K562 (cell line): ENCODE data around the gene UTP15. TPM values are rescaled to one million over a fixed set of nuclear protein-coding genes. Genes with fewer than 3 reads are reported as not detected.

Experiments
- ATAC-seq: fragments of 200-7000 bp; cut with Tn5 transposase; 3 replicates; pipeline ENCODE4 v1.9.1; 2020; ENCODE audit warnings: moderate library complexity
- BruUV-seq: library from RNA; stranded (reverse); fragments of 400-500 nt; replicated peaks from 2 replicates; lab custom pipeline; 2021; lab: Mats Ljungman, UMichigan
- CTCF ChIA-PET: fragments of 300-600 bp; formaldehyde crosslinking; extraction: SDS; loops from one replicate; lab custom pipeline; 2021; ENCODE audit warnings: low intra/inter-chr PET ratio; lab: Yijun Ruan, JAX
- POLR2A ChIA-PET: fragments of 300-600, 350-650 bp; sonication (Branson Sonifier 250); formaldehyde crosslinking; extraction: SDS; loops from one replicate; lab custom pipeline; 2021; ENCODE audit warnings: antibody characterized with exemption, inconsistent platforms; lab: Yijun Ruan, JAX
- DNase-seq, 4 experiments: peaks; one replicate each; pipeline versions ENCODE4 v3.0.0 to v3.0.0-alpha.2; 2011 to 2018; ENCODE audit warnings: low spot score in 3 of 4, mixed read lengths in 3 of 4; ENCODE audit errors: extremely low read depth in 1 of 4
- FAIRE-seq: peaks from 2 replicates; lab custom pipeline; 2011; peaks lifted over from hg19 to GRCh38; lab: Jason Lieb, UNC
- H2AFZ ChIP-seq: 2 replicates; pipeline ENCODE4 v1.6.0; 2011; ENCODE audit warnings: low read depth, low read length, control low read depth, inconsistent platforms
- H3K27ac ChIP-seq: fragments of 200-600 bp; 3 replicates; pipeline ENCODE4 v1.8.0; 2011; ENCODE audit warnings: low read depth, mild to moderate bottlenecking, control low read depth, inconsistent platforms, low read length, moderate library complexity, mixed read lengths; ENCODE audit errors: extremely low read depth
- H3K27me3 ChIP-seq, 2 experiments: fragments of 300-600 bp in 1 of 2; 2 replicates in 1 of 2; 3 replicates in 1 of 2; pipeline versions ENCODE4 v1.6.0 to v1.8.0; 2011; ENCODE audit warnings: inconsistent platforms in 2 of 2, low read length in 2 of 2, mild to moderate bottlenecking in 1 of 2, mixed read lengths in 1 of 2, moderate library complexity in 1 of 2; ENCODE audit not compliant: control insufficient read depth in 2 of 2, insufficient read depth in 2 of 2
- H3K36me3 ChIP-seq: fragments of 300-600 bp; 3 replicates; pipeline ENCODE4 v1.8.0; 2011; ENCODE audit warnings: mild to moderate bottlenecking, low read length, inconsistent platforms; ENCODE audit not compliant: control insufficient read depth, insufficient read depth
- H3K4me1 ChIP-seq, 2 experiments: fragments of 200-600 bp in 1 of 2; replicated peaks in 1 of 2; 2 replicates in 1 of 2; 3 replicates in 1 of 2; pipeline versions ENCODE4 v1.5.1 to v1.8.0; 2011; ENCODE audit warnings: inconsistent platforms in 2 of 2, low read length in 2 of 2, mild to moderate bottlenecking in 1 of 2, mixed read lengths in 1 of 2, moderate library complexity in 1 of 2; ENCODE audit not compliant: control insufficient read depth in 2 of 2, insufficient read depth in 2 of 2
- H3K4me2 ChIP-seq: 2 replicates; pipeline ENCODE4 v1.6.1; 2011; ENCODE audit warnings: low read length, control low read depth, inconsistent platforms, mixed read lengths; ENCODE audit not compliant: insufficient read depth
- H3K4me3 ChIP-seq: fragments of 200-600 bp; sonication (generic), shearing (Covaris generic); 2 replicates; pipeline ENCODE4 v1.5.1; 2016; ENCODE audit warnings: control low read depth, inconsistent platforms
- H3K79me2 ChIP-seq: fragments of 200-600 bp; 3 replicates; pipeline ENCODE4 v1.8.0; 2011; ENCODE audit warnings: low read length, inconsistent platforms; ENCODE audit not compliant: control insufficient read depth, insufficient read depth
- H3K9ac ChIP-seq, 2 experiments: 2 replicates each; pipeline versions ENCODE4 v1.6.0 to v1.6.1; 2011; ENCODE audit warnings: low read depth in 2 of 2, low read length in 2 of 2, control low read depth in 1 of 2, inconsistent platforms in 1 of 2, mild to moderate bottlenecking in 1 of 2, mixed read lengths in 1 of 2; ENCODE audit not compliant: insufficient read depth in 1 of 2
- H3K9me1 ChIP-seq: one replicate; pipeline ENCODE4 v1.6.0; 2011; ENCODE audit warnings: inconsistent platforms, mild to moderate bottlenecking, low read length, moderate library complexity; ENCODE audit not compliant: control insufficient read depth, insufficient read depth
- H3K9me3 ChIP-seq: replicated peaks from 2 replicates; pipeline ENCODE4 v1.5.1; 2011; ENCODE audit warnings: low read depth, low read length, inconsistent platforms; ENCODE audit not compliant: control insufficient read depth, insufficient read depth
- H4K20me1 ChIP-seq: replicated peaks from 2 replicates; pipeline ENCODE4 v1.6.1; 2011; ENCODE audit warnings: low read length, inconsistent platforms, mixed read lengths; ENCODE audit not compliant: control insufficient read depth, insufficient read depth
- CBFA2T2 ChIP-seq: fragments of 450-650 bp; conservative IDR thresholded peaks from 2 replicates; pipeline ENCODE4 v1.6.1; 2017; ENCODE audit warnings: mild to moderate bottlenecking
- ELF4 ChIP-seq: fragments of 450-650 bp; formaldehyde crosslinking; IDR thresholded peaks from 2 replicates; pipeline ENCODE4 v1.4.0; 2022; ENCODE audit warnings: missing genetic modification characterization
- MECOM ChIP-seq: fragments of 250-450 bp; sonication (Bioruptor Pico); IDR thresholded peaks from 2 replicates; pipeline ENCODE4 v1.8.0; 2022; ENCODE audit warnings: inconsistent platforms
- NFATC3 ChIP-seq: fragments of 450-650 bp; IDR thresholded peaks from 2 replicates; pipeline ENCODE4 v1.6.1; 2017; ENCODE audit warnings: mild to moderate bottlenecking
- NFIC ChIP-seq: fragments of 450-650 bp; IDR thresholded peaks from 2 replicates; pipeline ENCODE4 v1.6.1; 2017; ENCODE audit warnings: mild to moderate bottlenecking, inconsistent platforms
- NR3C1 ChIP-seq: sonication (generic); formaldehyde crosslinking; IDR thresholded peaks from 2 replicates; pipeline ENCODE4 v1.8.1; 2022; ENCODE audit warnings: missing genetic modification reagents
- POLR2H ChIP-seq: IDR thresholded peaks from 2 replicates; pipeline ENCODE4 v1.6.1; 2016; ENCODE audit warnings: missing genetic modification characterization, low read depth, mild to moderate bottlenecking, control low read depth, missing compliant biosample characterization, moderate library complexity
- POLR3A ChIP-seq: IDR thresholded peaks from 2 replicates; pipeline ENCODE4 v1.6.1; 2011; ENCODE audit warnings: borderline replicate concordance, mild to moderate bottlenecking, moderate library complexity; ENCODE audit not compliant: insufficient read length, insufficient read depth; ENCODE audit errors: extremely low read depth
- PYGO2 ChIP-seq: fragments of 450-650 bp; IDR thresholded peaks from 2 replicates; pipeline ENCODE4 v1.6.1; 2016; ENCODE audit warnings: mild to moderate bottlenecking, missing genetic modification characterization, moderate library complexity, missing compliant biosample characterization
- RAD51 ChIP-seq: fragments of 450-650 bp; IDR thresholded peaks from 2 replicates; pipeline ENCODE4 v1.7.1; 2016; ENCODE audit warnings: low read depth, mild to moderate bottlenecking, borderline replicate concordance
- TRIM24 ChIP-seq, 2 experiments: fragments of 450-650 bp; IDR thresholded peaks; 2 replicates each; pipeline ENCODE4 v1.6.1; 2016
- WGBS: fragments of 100-300 bp; shearing (Covaris generic); methylation state at CpG from one replicate; pipeline ENCODE4 v1.1.6; 2016; ENCODE audit warnings: low coverage, mixed read lengths; ENCODE audit not compliant: insufficient coverage; ENCODE audit errors: missing lambda C conversion rate; 5-methylcytosine and 5-hydroxymethylcytosine counted together
- in situ Hi-C: fragments of 300-500 bp; cut with MboI; formaldehyde crosslinking; loops from 4 replicates; pipeline ENCODE4 v1.15.0; 2018; ENCODE audit warnings: inconsistent platforms, mixed read lengths
- intact Hi-C: fragments of 100-400 bp; cut with micrococcal nuclease; formaldehyde crosslinking; loops from 2 replicates; pipeline ENCODE4 v1.14.2; 2022
- polyA plus RNA-seq, 8 experiments: library from polyadenylated mRNA; depleted of rRNA in 4 of 8; stranded (reverse) in 5 of 8; unstranded in 3 of 8; fragments of >200 nt; fragmentation: Nextera tagmentation in 2 of 8; fragmentation: Illumina TruSeq in 1 of 8; extraction: Ambion mirVana in 2 of 8; extraction: Trizol in 1 of 8; gene quantifications; 2 replicates each; pipeline versions ENCODE4 v1.2.1 to v1.2.3, GENCODE V29; 2011 to 2014; ENCODE audit warnings: inconsistent platforms in 1 of 8, missing spikeins in 1 of 8
- total RNA-seq, 7 experiments: library from RNA; depleted of rRNA in 6 of 7; stranded (reverse); fragments of >200 nt in 6 of 7; fragmentation: Illumina TruSeq in 2 of 7; extraction: Trizol in 2 of 7; gene quantifications; 2 replicates each; pipeline versions ENCODE4 v1.2.1 to v1.2.3, GENCODE V29; 2011 to 2021; ENCODE audit warnings: low replicate concordance in 1 of 7
- TF ChIP-seq, protein P1 (sequence below): fragments of 200-800 bp; sonication (Bioruptor generic); IDR thresholded peaks from 2 replicates; pipeline ENCODE4 v1.6.1; 2016; ENCODE audit warnings: missing genetic modification characterization, missing compliant biosample characterization
- TF ChIP-seq, protein P2 (sequence below): fragments of 450-650 bp; IDR thresholded peaks from 2 replicates; pipeline ENCODE4 v1.6.1; 2018; ENCODE audit not compliant: partially characterized antibody

UTP15 gene
- total and polyA plus RNA-seq, 9 of the 15 experiments (the other 6 are each of a cell fraction or from before 2014, with no cell fraction given): 28.1 to 49.3 (median 37.0) TPM

DNA sequence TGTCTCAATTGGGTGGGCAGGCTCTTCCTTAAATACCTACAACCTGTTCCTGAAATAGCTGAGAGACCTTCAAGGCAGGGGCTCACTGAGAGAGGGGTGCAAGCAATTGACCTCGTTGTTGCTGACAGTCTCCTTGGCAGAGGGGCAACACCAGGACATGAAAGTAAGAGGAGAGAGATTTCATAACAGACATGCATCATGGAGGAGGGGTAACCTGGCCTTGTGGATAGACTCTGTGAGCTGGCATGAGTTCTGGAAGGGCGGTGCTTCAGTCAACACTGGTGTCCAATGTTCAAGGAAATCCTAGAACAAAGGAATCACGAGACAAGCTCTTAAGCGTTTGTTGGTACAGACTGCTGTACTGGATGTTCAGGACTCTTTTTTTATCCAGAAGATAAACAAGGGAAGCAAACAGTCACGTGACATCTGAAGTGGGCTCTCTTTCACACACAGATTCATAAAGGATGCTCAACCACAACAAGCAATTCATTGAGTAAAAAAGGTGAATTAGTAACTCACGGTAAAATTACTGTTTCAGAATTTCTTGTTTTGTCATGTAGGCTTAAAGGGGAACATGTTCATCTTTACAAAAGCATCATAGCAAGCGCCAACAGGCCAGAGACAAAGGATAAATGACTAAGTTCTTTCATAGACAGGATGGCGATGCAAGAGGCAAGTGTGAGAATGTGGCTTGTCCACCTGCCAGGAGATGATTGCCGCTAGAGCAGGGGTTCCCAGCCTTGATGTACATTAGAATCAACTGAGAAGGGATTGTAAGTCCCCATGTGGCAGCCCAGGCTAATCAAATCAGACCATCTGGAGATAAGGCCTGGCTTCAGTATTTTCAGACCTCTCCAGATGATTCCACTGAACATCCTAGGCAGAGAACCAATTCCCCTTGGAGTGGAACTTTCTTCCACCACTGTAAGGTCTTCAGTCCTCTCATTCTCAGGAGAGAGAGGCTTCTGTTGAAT is 20.8 kb upstream of the UTP15 start:
- BruUV-seq: no TSS peak
- H3K79me2 ChIP-seq: no peaks in the 10 kb centered on the region
- TF ChIP-seq TRIM24 (IDR thresholded peaks at IDR 0.05): no peak
- TF ChIP-seq POLR3A: no peak
- no peak for TF ChIP-seq NR3C1 (CRISPR knock-in tag)
- TF ChIP-seq, protein P1, sequence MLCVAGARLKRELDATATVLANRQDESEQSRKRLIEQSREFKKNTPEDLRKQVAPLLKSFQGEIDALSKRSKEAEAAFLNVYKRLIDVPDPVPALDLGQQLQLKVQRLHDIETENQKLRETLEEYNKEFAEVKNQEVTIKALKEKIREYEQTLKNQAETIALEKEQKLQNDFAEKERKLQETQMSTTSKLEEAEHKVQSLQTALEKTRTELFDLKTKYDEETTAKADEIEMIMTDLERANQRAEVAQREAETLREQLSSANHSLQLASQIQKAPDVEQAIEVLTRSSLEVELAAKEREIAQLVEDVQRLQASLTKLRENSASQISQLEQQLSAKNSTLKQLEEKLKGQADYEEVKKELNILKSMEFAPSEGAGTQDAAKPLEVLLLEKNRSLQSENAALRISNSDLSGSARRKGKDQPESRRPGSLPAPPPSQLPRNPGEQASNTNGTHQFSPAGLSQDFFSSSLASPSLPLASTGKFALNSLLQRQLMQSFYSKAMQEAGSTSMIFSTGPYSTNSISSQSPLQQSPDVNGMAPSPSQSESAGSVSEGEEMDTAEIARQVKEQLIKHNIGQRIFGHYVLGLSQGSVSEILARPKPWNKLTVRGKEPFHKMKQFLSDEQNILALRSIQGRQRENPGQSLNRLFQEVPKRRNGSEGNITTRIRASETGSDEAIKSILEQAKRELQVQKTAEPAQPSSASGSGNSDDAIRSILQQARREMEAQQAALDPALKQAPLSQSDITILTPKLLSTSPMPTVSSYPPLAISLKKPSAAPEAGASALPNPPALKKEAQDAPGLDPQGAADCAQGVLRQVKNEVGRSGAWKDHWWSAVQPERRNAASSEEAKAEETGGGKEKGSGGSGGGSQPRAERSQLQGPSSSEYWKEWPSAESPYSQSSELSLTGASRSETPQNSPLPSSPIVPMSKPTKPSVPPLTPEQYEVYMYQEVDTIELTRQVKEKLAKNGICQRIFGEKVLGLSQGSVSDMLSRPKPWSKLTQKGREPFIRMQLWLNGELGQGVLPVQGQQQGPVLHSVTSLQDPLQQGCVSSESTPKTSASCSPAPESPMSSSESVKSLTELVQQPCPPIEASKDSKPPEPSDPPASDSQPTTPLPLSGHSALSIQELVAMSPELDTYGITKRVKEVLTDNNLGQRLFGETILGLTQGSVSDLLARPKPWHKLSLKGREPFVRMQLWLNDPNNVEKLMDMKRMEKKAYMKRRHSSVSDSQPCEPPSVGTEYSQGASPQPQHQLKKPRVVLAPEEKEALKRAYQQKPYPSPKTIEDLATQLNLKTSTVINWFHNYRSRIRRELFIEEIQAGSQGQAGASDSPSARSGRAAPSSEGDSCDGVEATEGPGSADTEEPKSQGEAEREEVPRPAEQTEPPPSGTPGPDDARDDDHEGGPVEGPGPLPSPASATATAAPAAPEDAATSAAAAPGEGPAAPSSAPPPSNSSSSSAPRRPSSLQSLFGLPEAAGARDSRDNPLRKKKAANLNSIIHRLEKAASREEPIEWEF (CRISPR knock-in tag): no peak
- TF ChIP-seq MECOM (CRISPR knock-in tag): no peak
- TF ChIP-seq, protein P2, sequence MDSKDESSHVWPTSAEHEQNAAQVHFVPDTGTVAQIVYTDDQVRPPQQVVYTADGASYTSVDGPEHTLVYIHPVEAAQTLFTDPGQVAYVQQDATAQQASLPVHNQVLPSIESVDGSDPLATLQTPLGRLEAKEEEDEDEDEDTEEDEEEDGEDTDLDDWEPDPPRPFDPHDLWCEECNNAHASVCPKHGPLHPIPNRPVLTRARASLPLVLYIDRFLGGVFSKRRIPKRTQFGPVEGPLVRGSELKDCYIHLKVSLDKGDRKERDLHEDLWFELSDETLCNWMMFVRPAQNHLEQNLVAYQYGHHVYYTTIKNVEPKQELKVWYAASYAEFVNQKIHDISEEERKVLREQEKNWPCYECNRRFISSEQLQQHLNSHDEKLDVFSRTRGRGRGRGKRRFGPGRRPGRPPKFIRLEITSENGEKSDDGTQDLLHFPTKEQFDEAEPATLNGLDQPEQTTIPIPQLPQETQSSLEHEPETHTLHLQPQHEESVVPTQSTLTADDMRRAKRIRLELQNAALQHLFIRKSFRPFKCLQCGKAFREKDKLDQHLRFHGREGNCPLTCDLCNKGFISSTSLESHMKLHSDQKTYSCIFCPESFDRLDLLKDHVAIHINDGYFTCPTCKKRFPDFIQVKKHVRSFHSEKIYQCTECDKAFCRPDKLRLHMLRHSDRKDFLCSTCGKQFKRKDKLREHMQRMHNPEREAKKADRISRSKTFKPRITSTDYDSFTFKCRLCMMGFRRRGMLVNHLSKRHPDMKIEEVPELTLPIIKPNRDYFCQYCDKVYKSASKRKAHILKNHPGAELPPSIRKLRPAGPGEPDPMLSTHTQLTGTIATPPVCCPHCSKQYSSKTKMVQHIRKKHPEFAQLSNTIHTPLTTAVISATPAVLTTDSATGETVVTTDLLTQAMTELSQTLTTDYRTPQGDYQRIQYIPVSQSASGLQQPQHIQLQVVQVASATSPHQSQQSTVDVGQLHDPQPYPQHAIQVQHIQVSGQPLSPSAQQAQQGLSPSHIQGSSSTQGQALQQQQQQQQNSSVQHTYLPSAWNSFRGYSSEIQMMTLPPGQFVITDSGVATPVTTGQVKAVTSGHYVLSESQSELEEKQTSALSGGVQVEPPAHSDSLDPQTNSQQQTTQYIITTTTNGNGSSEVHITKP: peak; percentile 40
- TF ChIP-seq RAD51: peak; percentile 85
- TF ChIP-seq CBFA2T2: peak; percentile 28; the same call in 1 of the 2 replicates
- no peak for TF ChIP-seq POLR2H (tag)
- no peak for TF ChIP-seq PYGO2 (tag)
- no peak for TF ChIP-seq ELF4 (CRISPR knock-in tag)
- no peak for TF ChIP-seq NFATC3
- no peak for TF ChIP-seq NFIC

More for the DNA sequence above, 20.8 kb upstream of the UTP15 start:
- H4K20me1 ChIP-seq: no peaks in the 10 kb centered on the region
- peak overlapping the region; percentile 76 for H2AFZ ChIP-seq
- peaks cover 0 to 5% of the 10 kb centered on the region in 2 experiments; a peak in 2 of 5 replicates for H3K4me1 ChIP-seq
- H3K27me3 ChIP-seq: no peaks in the 10 kb centered on the region
- no peak for DNase-seq
- no peak for FAIRE-seq
- H3K9ac ChIP-seq: no peak overlapping the region
- H3K4me3 ChIP-seq: no peak overlapping the region
- ChIA-PET POLR2A (interaction anchor here (1.1 kb wide), 1 partner anchor 14 kb away, joined by 3 read pairs; no protein-coding TSS in a partner anchor), CTCF (no interaction called here)
- no peak for ATAC-seq
- H3K36me3 ChIP-seq: no peaks in the 10 kb centered on the region
- in situ Hi-C loops: no loop called here
- no peak overlapping the region for H3K27ac ChIP-seq
- H3K9me1 ChIP-seq: no peaks in the 10 kb centered on the region
- intact Hi-C loops: no loop called here
- H3K4me2 ChIP-seq: no peak overlapping the region; the same call in 1 of the 2 replicates
- WGBS: 47% methylated on average over 9 of the region's 9 CpGs
- no peaks in the 10 kb centered on the region for H3K9me3 ChIP-seq
